NOMO-1 treated with DMSO at 0.1 percent for 48 hours (cell line): ENCODE results near the gene XPR1.
"Not testable (repeated sequence)": the region's sequence is repeated elsewhere in the genome, so short reads cannot be mapped to it uniquely, and the experiment has no call there.

Source experiments
- DNase-seq: peaks from one replicate; lab custom pipeline; 2025; ENCODE audit not compliant: unreplicated experiment; lab: John Stamatoyannopoulos, UW

Gene XPR1

DNA sequence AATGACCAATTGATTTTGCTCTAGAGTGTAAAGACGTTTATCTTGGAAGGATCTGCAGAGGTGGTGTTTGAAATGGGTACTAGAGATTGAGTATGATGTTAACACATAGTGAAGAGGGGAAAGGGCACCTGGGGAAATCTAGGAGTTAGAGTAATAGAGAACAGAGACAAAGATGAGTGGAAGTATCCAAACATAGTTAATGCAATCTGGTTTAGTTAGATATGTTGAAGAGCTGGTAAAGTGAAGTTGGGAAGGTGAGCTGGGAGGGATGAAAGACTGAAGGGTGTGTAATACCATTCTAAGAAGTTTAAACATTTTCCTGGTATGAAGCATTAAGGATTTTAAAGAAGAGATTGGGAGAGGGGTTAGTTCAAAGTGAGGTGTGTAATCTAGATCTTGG is 11.0 kb downstream of the XPR1 start:
- DNase-seq, result no peak

DNA sequence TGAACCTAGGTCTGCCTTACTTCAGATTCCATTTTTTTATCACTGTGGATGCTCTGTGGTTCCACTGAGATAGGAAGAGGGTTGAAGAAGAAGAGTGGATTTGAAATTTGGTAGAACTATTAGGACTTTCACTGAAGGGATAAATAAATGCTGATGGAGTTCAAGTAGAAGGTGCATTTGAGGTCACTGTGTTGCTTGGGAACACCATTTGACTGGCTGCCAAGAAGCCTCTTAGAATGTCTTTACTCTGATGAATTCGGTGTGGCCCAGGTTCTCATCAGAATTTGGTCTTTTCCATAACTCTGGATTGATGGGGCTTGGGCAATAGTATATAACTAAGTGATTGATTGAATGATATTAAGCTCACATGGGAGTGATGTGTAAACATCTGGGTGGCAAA is 11.9 kb downstream of the XPR1 start:
- no peak for DNase-seq

DNA sequence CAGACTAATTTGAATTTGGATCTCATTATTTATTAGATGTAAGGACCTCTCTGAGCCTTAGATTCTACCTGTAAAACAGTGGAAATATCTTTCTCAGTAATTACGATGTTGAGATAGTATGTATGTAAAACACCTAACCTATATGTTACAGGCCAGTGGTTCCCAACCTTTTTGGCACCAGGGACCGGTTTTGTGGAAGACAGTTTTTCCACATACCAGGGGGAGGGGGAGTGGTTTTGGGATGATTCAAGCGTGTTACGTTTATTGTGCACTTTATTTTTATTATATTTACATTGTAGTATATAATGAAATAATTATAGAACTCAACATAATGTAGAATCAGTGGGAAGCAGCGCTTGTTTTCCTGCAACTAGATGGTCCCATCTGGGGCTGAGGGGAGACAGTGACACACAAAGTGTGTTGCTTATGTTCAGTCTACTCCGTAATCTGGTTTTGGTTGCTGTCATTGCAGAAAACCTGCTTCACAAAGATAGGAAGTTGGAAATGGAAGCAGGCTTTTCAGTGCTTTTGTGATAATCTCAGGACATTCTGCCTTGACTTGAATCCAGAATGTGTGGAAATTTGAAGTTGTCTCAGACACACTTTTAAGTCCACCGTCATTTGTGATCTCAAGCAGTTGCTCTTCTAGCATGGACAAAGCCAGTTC is 12.8 kb downstream of the XPR1 start:
- DNase-seq, result no peak

DNA sequence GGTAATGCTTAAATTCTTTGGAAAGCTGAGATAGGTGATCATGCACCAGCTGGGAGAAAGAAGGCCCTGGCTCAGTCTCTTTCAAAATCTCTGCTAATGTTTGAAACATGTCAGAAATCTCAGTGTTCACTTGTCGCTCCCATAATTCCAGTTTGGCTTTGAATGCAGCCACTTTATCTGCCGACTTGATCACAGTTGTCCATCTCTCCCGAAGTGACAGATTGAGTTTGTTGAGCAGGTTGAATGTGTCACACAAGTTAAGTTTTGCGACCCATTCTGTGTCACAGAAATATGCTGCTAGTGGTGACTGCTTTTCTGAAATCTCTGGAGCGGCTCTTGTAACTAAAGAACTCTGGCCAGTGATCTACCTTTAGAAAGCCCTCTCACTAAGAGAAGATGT is 13.4 kb downstream of the XPR1 start:
- not testable (repeated sequence) for DNase-seq

DNA sequence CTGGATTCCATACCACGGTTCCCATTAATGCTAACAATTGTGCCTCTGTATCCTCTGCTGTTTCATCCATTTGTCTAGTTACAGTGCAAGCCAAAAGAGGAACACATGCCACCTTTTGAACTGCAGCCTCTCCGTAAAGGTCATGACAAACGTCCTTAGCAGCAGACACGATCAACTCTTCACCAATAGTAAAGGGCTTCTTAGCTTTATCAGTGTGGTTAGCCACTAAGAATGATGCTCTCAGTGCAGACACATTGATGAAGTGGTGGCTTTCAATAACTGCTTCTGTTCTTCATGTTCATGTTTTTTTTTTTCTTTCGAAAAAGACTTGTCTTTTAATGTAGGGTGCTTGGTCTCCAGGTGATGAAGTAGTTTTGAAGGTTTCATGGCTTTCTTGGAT is 14.3 kb downstream of the XPR1 start:
- DNase-seq, result no peak

DNA sequence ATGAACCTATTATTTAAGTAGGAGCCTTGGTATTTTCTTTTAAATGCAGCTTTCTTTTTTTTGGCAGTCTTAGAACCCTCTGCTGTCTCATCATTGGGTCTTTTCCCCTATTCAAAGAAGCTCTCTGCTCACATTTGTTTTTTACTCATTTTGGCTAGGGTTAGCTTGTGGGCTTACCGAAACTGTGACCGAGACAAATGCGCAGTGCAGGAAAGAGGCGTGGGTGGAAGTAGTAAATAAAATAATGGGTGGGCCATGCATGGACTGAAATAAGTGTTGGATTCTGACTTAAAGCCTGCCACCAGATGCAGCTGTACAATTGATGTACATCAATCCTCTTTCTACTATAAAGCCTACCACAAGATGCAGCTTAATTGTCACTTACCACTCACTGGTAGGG is 14.7 kb downstream of the XPR1 start:
- no peak for DNase-seq

DNA sequence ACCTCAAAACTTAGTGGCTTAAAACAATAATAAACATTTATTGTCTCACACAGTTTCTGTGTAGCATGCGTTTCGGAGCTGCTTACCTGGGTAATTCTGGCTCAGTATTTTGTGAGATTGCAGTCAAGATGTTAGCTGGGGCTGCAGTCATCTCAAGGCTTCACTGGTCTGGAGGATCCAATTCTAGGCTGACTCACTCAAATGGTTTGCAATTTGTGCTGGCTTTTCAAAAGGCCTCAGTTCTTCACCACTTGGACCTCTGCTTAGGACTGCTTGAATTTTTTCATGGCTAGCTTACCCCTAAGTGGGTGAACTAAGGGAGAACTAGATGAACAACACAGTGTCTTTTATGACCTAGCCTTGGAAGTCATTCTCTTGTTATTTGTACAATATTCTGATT is 21.0 kb downstream of the XPR1 start:
- no peak for DNase-seq

DNA sequence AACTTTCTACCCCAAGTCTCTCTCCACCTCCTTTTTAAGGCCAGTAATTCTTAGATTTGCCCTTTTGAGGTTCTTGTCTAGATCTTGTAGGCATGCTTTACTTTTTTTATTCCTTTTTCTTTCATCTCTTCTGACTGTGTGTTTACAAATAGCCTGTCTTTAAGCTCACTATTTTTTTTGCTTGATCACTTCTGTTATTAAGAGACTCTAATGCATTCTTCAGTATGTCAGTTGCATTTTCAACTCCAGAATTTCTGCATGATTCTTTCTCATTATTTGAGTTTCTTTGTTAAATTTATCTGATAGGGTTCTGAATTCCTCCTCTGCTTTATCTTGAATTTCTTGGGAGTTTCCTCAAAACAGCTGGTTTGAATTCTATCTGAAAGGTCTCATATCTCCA is 30.9 kb downstream of the XPR1 start:
- no peak for DNase-seq

DNA sequence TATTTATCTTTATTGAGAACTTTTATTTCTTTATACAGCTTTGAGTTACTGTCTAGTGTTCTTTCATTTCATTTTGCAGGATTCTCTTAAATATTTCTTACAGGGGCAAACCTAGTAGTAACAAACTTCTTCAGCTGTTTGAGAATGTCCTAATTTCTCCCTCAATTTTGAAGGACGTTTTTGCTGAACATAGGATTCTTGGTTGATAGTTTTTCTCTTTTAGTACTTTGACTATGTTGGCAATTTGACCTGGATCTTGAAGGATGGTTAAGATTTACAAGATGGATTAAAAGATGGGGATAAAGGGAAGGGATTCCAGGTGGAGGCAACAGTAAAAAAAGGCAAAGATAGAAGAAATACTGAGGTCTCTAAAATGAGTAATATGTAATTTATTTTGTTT is 38.9 kb downstream of the XPR1 start:
- no peak for DNase-seq

DNA sequence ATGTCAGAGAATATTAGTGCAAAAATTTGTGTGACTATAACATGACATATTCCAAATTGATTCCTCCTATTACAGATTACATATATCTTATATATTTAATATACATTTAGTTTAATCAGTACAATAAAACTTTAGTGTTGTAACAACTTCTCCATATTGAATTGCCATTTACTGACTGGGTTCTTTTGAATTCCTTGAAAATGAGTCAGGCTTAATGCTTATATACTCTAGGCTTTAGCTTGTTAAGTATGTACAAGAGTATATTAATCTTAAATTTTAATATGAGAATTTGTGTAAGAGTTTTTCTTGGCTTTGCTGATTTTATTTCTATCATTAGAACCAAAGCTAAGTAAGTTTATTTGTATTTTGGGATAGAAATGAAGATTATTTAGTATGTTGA is 40.3 kb downstream of the XPR1 start:
- DNase-seq, result no peak

DNA sequence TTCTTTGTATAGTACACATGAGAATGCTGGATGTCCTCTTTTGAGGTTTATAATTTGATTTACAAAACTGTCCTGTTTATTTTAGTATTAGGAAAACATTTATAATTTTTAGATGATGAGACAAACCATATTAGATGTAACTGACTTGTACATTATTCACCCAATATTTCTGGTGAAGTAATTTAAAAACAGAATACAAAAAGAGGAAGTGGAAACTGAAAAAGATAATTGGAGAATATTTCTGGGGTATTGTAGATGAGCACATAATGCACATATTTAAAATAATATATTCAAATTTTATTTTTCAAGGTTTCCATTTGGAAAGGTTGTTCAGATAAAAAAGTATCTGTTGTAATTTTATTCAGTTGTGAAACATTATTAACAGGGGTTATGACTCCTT is 40.7 kb downstream of the XPR1 start:
- DNase-seq, result peak; percentile 52

DNA sequence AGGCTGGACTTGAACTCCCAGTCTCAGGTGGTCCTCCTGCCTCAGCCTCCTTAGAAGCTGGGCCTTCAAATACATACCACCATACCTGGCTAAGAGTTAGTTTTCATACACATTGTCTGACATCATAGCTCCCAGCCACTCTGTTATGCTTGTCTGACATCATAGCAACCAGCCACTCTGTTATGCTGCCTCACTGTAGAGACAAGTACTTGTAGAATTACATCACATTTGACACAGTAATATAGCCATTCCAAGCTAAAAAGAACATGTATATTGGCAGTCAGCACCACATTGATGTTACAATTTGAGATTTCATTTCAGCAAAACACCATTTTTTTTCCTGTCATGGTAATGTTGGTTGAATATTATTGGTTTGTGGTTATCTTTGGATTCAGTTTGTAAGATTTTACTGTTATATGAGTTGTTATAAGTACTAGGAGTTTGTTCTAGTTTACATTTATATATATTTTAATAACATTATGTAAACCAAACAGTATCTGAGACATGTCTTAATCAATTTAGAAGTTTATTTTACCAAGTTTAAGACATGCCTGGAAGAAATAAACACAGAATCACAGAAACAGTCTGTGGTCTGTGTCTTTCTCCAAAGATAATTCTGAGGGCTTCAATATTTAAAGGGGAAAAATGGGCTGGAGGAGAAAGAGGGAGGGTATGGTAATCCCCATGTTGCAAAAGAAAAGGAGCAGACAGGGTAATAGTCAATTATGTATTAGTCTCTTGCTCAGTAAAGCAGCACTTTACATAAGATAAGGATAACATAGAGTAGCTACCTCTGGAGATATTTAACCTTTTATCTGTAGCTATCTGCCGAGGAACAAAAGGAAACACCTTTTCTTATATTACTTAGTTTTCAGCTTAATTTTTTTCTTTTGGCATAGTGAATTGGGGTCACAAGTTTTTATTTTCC is 43.0 kb downstream of the XPR1 start:
- no peak for DNase-seq

DNA sequence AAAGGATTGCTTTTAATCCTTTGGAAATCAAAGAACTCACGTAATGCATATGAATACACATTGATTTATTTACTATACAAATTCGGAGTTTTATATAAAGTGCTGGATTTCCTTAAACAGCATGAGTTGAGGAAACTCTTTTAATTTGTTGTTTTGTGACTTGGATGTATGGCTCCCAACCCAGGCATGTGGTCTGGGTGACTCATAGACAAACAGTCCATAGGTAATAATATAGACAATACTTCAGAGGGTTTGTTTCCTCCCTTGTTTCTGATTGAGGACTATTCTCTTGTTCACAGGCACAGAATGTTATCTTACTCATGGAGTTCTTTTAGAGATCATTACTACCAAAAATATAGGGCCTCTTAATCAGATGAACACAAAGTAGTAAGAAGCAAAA is 43.8 kb downstream of the XPR1 start:
- DNase-seq, result no peak

DNA sequence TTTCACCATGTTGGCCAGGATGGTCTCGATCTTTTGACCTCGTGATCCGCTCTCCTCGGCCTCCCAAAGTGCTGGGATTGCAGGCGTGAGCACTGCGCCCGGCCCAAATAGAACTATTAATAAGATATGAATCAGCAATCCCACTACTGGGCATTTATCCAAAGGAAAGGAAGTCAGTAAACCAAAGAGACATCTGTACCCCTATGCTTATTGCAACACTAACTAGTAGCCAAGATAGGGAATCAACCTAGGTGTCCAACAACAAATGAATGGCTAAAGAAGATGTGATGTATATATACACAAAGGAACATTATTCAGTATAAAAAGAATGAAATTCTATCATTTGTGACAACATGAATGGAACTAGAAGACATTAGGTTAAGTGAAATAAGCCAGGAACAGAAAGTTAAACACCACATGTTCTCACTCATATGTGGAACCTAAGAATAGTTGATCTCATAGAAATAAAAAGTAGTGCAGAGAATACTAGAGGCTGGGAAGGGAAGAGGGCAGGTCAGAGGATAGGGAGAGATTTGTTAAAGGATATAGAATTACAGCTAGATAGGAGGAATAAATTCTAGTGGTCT is 48.8 kb downstream of the XPR1 start:
- no peak for DNase-seq

DNA sequence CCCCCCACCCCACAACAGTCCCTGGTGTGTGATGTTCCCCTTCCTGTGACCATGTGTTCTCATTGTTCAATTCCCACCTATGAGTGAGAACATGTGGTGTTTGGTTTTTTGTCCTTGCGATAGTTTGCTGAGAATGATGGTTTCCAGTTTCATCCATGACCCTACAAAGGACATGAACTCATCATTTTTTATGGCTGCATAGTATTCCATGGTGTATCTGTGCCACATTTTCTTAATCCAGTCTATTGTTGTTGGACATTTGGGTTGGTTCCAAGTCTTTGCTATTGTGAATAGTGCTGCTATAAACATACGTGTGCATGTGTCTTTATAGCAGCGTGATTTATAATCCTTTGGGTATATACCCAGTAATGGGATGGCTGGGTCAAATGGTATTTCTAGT is 51.3 kb downstream of the XPR1 start:
- DNase-seq, result not testable (repeated sequence)

DNA sequence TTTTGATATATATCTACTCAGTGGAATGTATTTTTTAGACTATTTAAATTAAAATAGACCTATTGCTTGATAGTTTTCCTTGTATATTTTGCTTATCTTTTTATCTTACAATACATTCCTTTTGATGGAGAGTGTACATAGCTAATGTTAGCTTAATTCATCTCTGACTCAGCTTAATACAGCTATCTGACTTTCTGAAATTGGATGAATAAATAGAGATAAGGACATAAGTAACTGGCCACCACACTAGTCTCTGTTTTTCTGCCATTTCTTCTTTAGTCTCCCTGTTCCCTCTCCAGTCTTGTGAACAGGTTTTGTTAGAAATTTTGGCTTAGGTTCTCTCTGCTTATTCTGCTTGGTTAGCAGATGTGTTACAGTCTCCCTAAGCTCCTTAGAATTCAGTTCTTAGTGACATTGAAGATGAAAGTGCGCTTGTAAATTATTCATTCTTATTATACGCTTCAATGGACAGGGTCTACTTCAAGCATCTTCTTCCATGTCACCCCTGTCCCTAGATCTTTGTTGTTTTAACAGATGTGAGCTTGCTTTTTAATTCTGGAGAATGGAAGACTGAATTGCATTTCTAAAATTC is 59.6 kb downstream of the XPR1 start:
- no peak for DNase-seq

DNA sequence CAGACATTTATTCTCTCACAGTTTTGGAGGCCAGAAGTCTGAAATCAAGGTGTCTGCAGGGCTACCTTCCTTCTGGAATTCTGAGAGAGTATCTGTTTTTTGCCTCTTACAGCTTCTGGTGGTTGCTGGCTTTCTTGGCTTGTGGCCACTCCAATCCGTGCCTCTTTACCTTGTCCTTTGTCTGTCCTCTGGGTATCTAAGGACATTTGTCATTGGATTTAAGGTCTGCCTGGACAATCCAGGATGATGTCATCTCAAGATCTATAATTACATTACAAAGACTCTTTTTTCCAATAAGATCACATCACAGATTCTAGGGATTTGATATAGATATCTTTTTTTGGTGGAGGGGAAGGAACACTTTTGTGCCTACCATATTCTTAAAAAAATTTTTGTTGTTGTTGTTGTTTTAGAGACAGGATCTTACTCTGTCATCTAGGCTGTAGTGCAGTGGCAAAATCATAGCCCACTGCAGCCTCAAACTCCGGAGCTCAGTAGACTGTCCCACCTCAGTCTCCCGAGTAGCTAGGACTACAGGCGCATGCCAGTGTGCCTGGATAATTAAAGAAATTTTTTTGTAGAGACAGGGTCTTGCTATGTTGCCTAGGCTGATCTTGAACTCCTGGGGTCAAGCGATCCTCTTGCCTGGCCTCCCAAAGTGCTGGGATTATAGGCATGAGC is 61.9 kb downstream of the XPR1 start:
- DNase-seq, result no peak

DNA sequence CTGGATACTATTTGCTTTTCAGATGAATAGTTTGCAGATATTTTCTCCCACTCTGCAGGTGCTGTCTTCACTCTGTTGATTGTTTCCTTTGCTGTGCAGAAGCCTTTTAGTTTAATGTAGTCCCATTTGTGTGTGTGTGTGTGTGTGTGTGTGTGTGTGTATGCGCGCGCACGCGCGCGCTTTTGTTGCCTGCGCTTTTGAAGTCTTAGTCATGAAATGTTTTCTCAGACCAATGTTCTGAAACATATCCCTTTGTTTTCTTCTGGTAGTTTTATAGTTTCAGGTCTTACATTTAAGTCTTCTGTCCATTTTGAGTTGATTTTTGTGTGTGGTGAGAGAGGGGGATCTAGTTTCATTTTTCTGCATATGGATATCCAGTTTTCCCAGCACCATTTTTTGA is 63.5 kb downstream of the XPR1 start:
- DNase-seq, result no peak

DNA sequence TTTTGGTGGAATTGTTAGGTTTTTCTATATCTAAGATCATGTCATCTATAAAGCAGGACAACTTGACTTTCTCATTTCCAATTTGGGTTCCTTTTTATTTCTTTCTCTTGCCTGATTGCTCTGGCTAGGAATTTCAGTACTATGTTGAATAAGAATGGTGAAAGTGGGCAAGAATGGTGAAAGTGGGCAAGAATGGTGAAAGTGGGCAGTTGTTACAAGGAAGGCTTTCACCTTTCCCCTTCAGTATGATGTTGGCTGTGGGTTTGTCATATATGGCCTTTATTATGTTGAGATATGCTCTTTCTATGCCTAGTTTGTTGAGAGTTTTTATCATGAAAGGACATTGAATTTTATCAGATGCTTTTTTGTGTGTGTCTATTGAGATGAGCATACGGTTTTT is 64.5 kb downstream of the XPR1 start:
- no peak for DNase-seq

DNA sequence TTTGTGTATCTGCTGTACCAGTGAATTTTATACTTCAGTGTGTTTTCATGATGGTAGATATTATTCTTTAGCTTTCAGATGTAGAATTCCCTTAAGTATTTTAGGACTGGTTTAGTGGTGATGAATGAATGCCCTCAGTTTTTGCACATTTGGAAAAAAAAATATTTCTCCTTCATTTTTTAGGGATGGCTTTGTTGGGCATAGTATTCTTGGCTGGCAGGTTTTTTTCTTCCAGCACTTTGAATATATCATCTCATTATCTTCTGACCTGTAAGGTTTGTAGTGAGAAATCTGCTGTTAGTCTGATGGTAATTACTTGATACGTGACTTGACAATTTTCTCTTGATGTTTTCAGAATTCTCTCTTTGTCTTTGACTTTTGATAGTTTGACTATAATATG is 66.8 kb downstream of the XPR1 start:
- DNase-seq, result no peak

DNA sequence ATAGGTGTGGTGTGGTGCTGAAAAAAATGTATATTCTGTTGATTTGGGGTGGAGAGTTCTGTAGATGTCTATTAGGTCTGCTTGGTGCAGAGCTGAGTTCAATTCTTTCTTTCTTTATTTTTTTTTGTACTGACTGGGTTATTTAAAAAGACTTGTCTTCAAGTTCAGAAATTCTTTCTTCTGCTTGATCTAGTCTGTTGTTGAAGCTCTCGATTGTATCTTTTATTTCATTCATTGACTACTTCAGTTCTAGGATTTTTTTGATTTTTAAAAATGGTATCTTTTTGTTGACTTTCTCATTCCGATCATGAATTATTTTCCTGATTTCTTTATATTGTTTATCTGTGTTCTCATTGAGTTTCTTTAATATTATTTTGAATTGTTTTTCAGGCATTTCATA is 70.6 kb downstream of the XPR1 start:
- DNase-seq, result not testable (repeated sequence)
